ENCODE data around the gene FKBP6.

DNA sequence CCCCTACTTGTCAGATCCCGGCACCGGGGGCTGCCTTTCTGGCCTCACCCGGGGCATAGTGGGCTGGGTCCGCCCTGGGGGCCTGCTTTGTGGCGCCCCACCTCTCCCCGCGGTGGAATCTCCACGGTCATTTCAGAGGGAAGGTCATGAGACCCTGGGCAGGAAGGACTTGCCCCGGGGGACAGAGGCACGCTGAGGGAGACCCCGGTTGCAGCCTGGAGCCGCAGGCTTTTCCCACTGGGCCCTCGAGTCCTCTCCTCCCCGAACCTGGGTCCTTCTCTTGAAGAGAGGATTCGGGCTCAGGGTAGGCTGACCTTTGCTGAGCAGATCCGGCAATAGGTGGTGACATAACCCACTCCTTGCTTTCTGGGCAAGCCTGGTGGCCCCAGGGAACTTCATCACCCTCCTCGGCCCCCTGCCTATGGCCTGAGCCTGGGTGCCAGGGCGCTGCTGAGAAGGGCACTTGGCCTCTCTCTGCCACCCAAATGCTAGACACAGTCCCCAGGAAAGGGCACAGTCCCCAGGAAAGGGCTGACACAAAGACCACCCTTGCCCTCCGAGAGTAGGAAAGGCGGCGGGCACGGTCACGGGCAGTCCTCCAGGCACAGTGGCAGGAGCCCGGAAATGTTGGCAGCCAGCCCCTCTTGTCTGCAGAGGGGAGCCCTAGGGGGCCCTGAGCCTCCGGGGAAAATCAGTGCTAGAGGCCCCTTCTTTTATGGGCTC lies 36.2 kb downstream of the FKBP6 start:
- TF ChIP-seq EZH2 (optimal IDR thresholded peaks at IDR 0.05; ENCODE audit: low read depth, low read length) (no peak), EZH2phosphoT487 (IDR thresholded peaks at IDR 0.05; ENCODE audit: low read length) (no peak)
- TF ChIP-seq, protein P1, sequence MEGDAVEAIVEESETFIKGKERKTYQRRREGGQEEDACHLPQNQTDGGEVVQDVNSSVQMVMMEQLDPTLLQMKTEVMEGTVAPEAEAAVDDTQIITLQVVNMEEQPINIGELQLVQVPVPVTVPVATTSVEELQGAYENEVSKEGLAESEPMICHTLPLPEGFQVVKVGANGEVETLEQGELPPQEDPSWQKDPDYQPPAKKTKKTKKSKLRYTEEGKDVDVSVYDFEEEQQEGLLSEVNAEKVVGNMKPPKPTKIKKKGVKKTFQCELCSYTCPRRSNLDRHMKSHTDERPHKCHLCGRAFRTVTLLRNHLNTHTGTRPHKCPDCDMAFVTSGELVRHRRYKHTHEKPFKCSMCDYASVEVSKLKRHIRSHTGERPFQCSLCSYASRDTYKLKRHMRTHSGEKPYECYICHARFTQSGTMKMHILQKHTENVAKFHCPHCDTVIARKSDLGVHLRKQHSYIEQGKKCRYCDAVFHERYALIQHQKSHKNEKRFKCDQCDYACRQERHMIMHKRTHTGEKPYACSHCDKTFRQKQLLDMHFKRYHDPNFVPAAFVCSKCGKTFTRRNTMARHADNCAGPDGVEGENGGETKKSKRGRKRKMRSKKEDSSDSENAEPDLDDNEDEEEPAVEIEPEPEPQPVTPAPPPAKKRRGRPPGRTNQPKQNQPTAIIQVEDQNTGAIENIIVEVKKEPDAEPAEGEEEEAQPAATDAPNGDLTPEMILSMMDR (IDR thresholded peaks at IDR 0.05; ENCODE audit: low read length): no peak
